PC-3 (cell line): Measurements from ENCODE around the gene TXNRD1. TPM values are rescaled to one million over a fixed set of nuclear protein-coding genes. Genes with fewer than 3 reads are reported as not detected.

Source experiments
- ATAC-seq: fragments of 200-7000 bp; cut with Tn5 transposase; 2 replicates; pipeline ENCODE4 v1.9.1; 2020; ENCODE audit warnings: mild to moderate bottlenecking, moderate library complexity
- BruUV-seq: library from RNA; stranded (reverse); fragments of 400-500 nt; replicated peaks from 2 replicates; lab custom pipeline; 2021; lab: Mats Ljungman, UMichigan
- CTCF ChIA-PET: fragments of 300-600 bp; sonication (Branson Sonifier 250); formaldehyde crosslinking; loops from one replicate; lab custom pipeline; 2022; ENCODE audit warnings: antibody characterized with exemption; lab: Charles Lee
- POLR2A ChIA-PET: fragments of 300-600 bp; sonication (Branson Sonifier 250); formaldehyde crosslinking; loops from one replicate; lab custom pipeline; 2022; ENCODE audit warnings: antibody characterized with exemption; ENCODE audit not compliant: unreplicated experiment; lab: Charles Lee
- DNase-seq: peaks from one replicate; pipeline ENCODE4 v3.0.0-alpha.2; 2015
- H2AFZ ChIP-seq: fragments of 300-600 bp; sonication (generic); 2 replicates; pipeline ENCODE4 v1.6.0; 2016; ENCODE audit warnings: antibody characterized with exemption, low read length
- H3F3A ChIP-seq: fragments of 300-600 bp; sonication (generic); one replicate; pipeline ENCODE4 v1.6.0; 2017; ENCODE audit warnings: antibody characterized with exemption, low read length, control low read depth, mild to moderate bottlenecking; ENCODE audit not compliant: unreplicated experiment
- H3K27ac ChIP-seq: fragments of 300-600 bp; sonication (generic); 2 replicates; pipeline ENCODE4 v1.5.1; 2016; ENCODE audit warnings: mild to moderate bottlenecking, low read length
- H3K27me3 ChIP-seq: fragments of 300-600 bp; sonication (generic); 2 replicates; pipeline ENCODE4 v1.6.1; 2016; ENCODE audit warnings: low read length, mixed read lengths
- H3K36me3 ChIP-seq: fragments of 300-600 bp; sonication (generic); 2 replicates; pipeline ENCODE4 v1.6.1; 2016; ENCODE audit warnings: low read depth, mixed run types, low read length, mixed read lengths
- H3K4me1 ChIP-seq: fragments of 300-600 bp; sonication (generic); 2 replicates; pipeline ENCODE4 v1.5.1; 2016; ENCODE audit warnings: low read length; ENCODE audit not compliant: insufficient read depth
- H3K4me2 ChIP-seq: fragments of 300-600 bp; sonication (generic); 2 replicates; pipeline ENCODE4 v1.6.0; 2016; ENCODE audit warnings: low read length
- H3K4me3 ChIP-seq: fragments of 300-600 bp; sonication (generic); 2 replicates; pipeline ENCODE4 v1.5.1; 2016; ENCODE audit warnings: mild to moderate bottlenecking, low read length, mixed read lengths
- H3K79me2 ChIP-seq: fragments of 300-600 bp; sonication (generic); 2 replicates; pipeline ENCODE4 v1.6.1; 2017; ENCODE audit warnings: low read length, mixed read lengths
- H3K9ac ChIP-seq: fragments of 300-600 bp; sonication (generic); 2 replicates; pipeline ENCODE4 v1.6.0; 2016; ENCODE audit warnings: mild to moderate bottlenecking, low read length
- H3K9me2 ChIP-seq: fragments of 300-600 bp; sonication (generic); replicated peaks from 2 replicates; pipeline ENCODE4 v1.6.1; 2016; ENCODE audit warnings: mixed run types, low read length, mixed read lengths
- H3K9me3 ChIP-seq: fragments of 300-600 bp; sonication (generic); 2 replicates; pipeline ENCODE4 v1.6.1; 2016; ENCODE audit warnings: low read length, mixed read lengths
- H4K20me1 ChIP-seq: fragments of 300-600 bp; sonication (generic); 2 replicates; pipeline ENCODE4 v1.6.1; 2016; ENCODE audit warnings: low read length, mixed read lengths
- EZH2 ChIP-seq: fragments of 300-600 bp; sonication (generic); IDR thresholded peaks from one replicate; pipeline ENCODE4 v1.6.1; 2017; ENCODE audit warnings: antibody characterized with exemption, mild to moderate bottlenecking, low read length; ENCODE audit not compliant: unreplicated experiment
- EZH2phosphoT487 ChIP-seq: fragments of 300-600 bp; sonication (generic); IDR thresholded peaks from 2 replicates; pipeline ENCODE4 v1.6.1; 2018; ENCODE audit warnings: mild to moderate bottlenecking, antibody characterized with exemption, low read length, borderline replicate concordance
- intact Hi-C: fragments of 100-400 bp; cut with micrococcal nuclease; formaldehyde crosslinking; loops from 2 replicates; pipeline ENCODE4 v1.9.0; 2023
- total RNA-seq: library from RNA; depleted of rRNA; stranded (reverse); fragments of >200 nt; gene quantifications from 2 replicates; pipeline ENCODE4 v1.2.3, GENCODE V29; 2014
- TF ChIP-seq, protein P1 (sequence below): fragments of 300-600 bp; sonication (generic); conservative IDR thresholded peaks from 2 replicates; pipeline ENCODE4 v1.5.1; 2017; ENCODE audit warnings: antibody characterized with exemption, low read depth, mild to moderate bottlenecking, low read length

TXNRD1 gene
- total RNA-seq, 1 experiment from 2014 or later, result 419 TPM

DNA sequence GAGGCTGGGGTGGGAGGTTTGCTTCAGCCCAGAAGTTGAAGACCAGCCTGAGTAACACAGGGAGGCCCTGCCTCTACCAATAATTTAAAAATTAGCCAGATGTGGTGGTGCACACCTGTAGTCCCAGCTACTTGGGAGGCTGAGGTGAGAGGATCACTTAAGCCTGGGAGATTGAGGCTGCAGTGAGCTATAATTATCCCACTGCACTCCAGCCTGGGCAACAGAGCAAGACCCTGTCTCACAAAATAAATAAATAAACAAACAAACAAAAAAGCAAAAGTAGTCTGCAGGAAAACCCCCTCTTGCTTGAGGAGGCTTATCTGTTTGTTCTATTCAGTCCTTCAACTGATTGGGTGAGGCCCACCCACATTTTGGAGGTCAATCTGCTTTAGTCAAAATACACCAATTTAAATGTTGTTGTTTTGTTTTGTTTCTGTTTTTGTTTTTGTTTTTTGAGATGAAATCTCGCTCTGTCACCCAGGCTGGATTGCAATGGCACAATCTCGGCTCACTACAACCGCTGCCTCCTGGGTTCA is 24.9 kb upstream of the TXNRD1 start:
- POLR2A ChIA-PET, result no interaction called here
- no peaks in the 10 kb centered on the region for H3K36me3 ChIP-seq
- H3K9ac ChIP-seq, result no peak overlapping the region
- H3K4me3 ChIP-seq, result no peak overlapping the region
- no peak overlapping the region for H3K4me2 ChIP-seq
- no peaks in the 10 kb centered on the region for H3K9me2 ChIP-seq
- H2AFZ ChIP-seq, result no peak overlapping the region
- BruUV-seq, result no TSS peak
- H3K79me2 ChIP-seq, result no peaks in the 10 kb centered on the region
- CTCF ChIA-PET, result no interaction called here
- H3K27ac ChIP-seq, result no peak overlapping the region
- TF ChIP-seq EZH2 (no peak), EZH2phosphoT487 (no peak)
- TF ChIP-seq, protein P1, sequence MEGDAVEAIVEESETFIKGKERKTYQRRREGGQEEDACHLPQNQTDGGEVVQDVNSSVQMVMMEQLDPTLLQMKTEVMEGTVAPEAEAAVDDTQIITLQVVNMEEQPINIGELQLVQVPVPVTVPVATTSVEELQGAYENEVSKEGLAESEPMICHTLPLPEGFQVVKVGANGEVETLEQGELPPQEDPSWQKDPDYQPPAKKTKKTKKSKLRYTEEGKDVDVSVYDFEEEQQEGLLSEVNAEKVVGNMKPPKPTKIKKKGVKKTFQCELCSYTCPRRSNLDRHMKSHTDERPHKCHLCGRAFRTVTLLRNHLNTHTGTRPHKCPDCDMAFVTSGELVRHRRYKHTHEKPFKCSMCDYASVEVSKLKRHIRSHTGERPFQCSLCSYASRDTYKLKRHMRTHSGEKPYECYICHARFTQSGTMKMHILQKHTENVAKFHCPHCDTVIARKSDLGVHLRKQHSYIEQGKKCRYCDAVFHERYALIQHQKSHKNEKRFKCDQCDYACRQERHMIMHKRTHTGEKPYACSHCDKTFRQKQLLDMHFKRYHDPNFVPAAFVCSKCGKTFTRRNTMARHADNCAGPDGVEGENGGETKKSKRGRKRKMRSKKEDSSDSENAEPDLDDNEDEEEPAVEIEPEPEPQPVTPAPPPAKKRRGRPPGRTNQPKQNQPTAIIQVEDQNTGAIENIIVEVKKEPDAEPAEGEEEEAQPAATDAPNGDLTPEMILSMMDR, result no peak
- H3K9me3 ChIP-seq, result no peaks in the 10 kb centered on the region
- H4K20me1 ChIP-seq, result no peaks in the 10 kb centered on the region
- peaks cover 3% of the 10 kb centered on the region; the same call in 1 of the 2 replicates for H3K4me1 ChIP-seq
- intact Hi-C loops, result no loop called here
- ATAC-seq, result no peak
- H3F3A ChIP-seq, result no peaks in the 10 kb centered on the region
- H3K27me3 ChIP-seq, result no peaks in the 10 kb centered on the region
- no peak for DNase-seq

DNA sequence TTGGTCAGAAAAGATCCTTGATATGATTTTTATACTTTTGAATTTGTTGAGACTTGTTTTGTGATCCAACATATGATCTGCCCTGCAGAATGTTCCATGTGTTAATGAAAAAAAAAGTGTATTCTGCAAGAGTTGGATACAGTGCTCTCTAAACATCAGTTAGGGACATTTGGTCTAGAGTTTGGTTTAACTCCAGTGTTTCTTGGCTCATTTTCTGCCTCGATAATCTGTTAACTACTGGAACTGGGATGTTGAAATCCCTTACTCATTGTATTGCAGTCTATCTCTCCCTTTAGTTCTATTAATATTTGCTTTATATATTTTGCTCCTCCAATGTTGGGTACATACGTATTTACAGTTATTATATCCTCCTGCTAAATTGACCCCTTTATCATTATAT is 18.3 kb upstream of the TXNRD1 start:
- ATAC-seq, result no peak
- H3K4me3 ChIP-seq, result no peak overlapping the region
- H3K27ac ChIP-seq, result no peak overlapping the region
- TF ChIP-seq EZH2 (no peak), EZH2phosphoT487 (no peak)
- TF ChIP-seq, protein P1, result no peak
- H4K20me1 ChIP-seq, result no peaks in the 10 kb centered on the region
- no peaks in the 10 kb centered on the region for H3K27me3 ChIP-seq
- no peak overlapping the region for H3K9ac ChIP-seq
- ChIA-PET POLR2A (no interaction called here), CTCF (no interaction called here)
- H3K9me2 ChIP-seq, result no peaks in the 10 kb centered on the region
- no peak for DNase-seq
- 0 out of 2 replicates have a peak, but pooled peaks cover 4% of the 10 kb centered on the region for H3K36me3 ChIP-seq
- H3K9me3 ChIP-seq, result peaks cover 7% of the 10 kb centered on the region
- no peaks in the 10 kb centered on the region for H3F3A ChIP-seq
- no peaks in the 10 kb centered on the region for H3K79me2 ChIP-seq
- H2AFZ ChIP-seq, result no peak overlapping the region
- no peak overlapping the region for H3K4me2 ChIP-seq
- intact Hi-C loops, result no loop called here
- peaks cover 9% of the 10 kb centered on the region; the same call in 1 of the 2 replicates for H3K4me1 ChIP-seq
- no TSS peak for BruUV-seq

DNA sequence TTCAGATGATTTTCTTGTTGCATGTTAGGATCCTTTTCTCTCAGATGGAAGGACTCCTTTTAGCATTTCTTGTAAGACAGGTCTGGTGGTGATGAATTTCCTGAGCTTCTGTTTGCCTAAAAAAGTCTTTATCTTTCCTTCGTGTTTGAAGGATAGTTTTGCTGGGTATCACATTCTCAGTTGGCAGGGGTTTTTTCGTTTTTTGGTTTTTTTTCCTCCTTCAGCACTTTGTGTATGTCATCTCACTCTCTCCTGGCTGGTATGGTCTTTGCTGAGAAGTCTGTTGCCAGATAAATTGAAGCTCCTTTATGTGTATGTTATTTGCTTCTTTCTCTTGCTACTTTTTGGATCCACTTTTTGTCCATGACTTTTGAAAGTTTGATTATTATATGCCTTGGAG is 15.6 kb upstream of the TXNRD1 start:
- intact Hi-C loops, result loop anchor here (2.0 to 5.0 kb wide), 4 partner anchors 87 to 853 kb away; no protein-coding TSS in a partner anchor
- H2AFZ ChIP-seq, result no peak overlapping the region
- H3K9me3 ChIP-seq, result peaks cover 7% of the 10 kb centered on the region
- ChIA-PET POLR2A (no interaction called here), CTCF (no interaction called here)
- no peaks in the 10 kb centered on the region for H3K27me3 ChIP-seq
- H3K9ac ChIP-seq, result no peak overlapping the region
- BruUV-seq, result no TSS peak
- H3K4me2 ChIP-seq, result no peak overlapping the region
- H4K20me1 ChIP-seq, result no peaks in the 10 kb centered on the region
- TF ChIP-seq EZH2phosphoT487 (no peak), EZH2 (no peak)
- TF ChIP-seq, protein P1, result no peak
- no peaks in the 10 kb centered on the region for H3K79me2 ChIP-seq
- H3K9me2 ChIP-seq, result no peaks in the 10 kb centered on the region
- no peak overlapping the region for H3K4me3 ChIP-seq
- H3K4me1 ChIP-seq, result peaks cover 6% of the 10 kb centered on the region; the same call in 1 of the 2 replicates
- H3K36me3 ChIP-seq, result 0 out of 2 replicates have a peak, but pooled peaks cover 4% of the 10 kb centered on the region
- no peak for DNase-seq
- H3K27ac ChIP-seq, result no peak overlapping the region
- H3F3A ChIP-seq, result no peaks in the 10 kb centered on the region
- no peak for ATAC-seq
